GM19328 (cell line): ENCODE measurements around the gene OGG1.

ENCODE experiments used
- ATAC-seq: cut with Tn5 transposase; IDR thresholded peaks from one replicate; pipeline ENCODE4 v1.9.1; 2021; ENCODE audit warnings: mild to moderate bottlenecking, moderate library complexity; ENCODE audit not compliant: unreplicated experiment

The OGG1 gene

GRCh38 chr3:9781978-9782603 lies 32.3 kb downstream of the OGG1 start:
- no peak for ATAC-seq

- ATAC-seq = no peak
Observed at GRCh38 chr3:9782770-9783169, 33.0 kb downstream of the OGG1 start.

GRCh38 chr3:9783954-9784353 lies 34.2 kb downstream of the OGG1 start:
- no peak for ATAC-seq

GRCh38 chr3:9784965-9785364 lies 35.2 kb downstream of the OGG1 start:
- ATAC-seq = no peak

- no peak for ATAC-seq
Observed at GRCh38 chr3:9785602-9786001, 35.9 kb downstream of the OGG1 start.

GRCh38 chr3:9786209-9786739 lies 36.5 kb downstream of the OGG1 start:
- ATAC-seq = no peak

GRCh38 chr3:9786825-9787669 lies 37.3 kb downstream of the OGG1 start:
- no peak for ATAC-seq

- ATAC-seq = no peak
Observed at GRCh38 chr3:9787714-9788113, 38.0 kb downstream of the OGG1 start.

GRCh38 chr3:9791127-9791526 lies 41.4 kb downstream of the OGG1 start:
- ATAC-seq = no peak

- no peak for ATAC-seq
Observed at GRCh38 chr3:9791790-9792404, 42.1 kb downstream of the OGG1 start.

GRCh38 chr3:9792405-9793160 lies 42.8 kb downstream of the OGG1 start, which contains the start of the genes ARPC4 and TADA3:
ARPC4 (plus strand) TSS chr3:9793082; CDS start chr3:9793122, 40 bp downstream.
TADA3 (minus strand) TSS chr3:9792473; CDS start chr3:9791466, 1,007 bp downstream.
- peak; percentile 69 for ATAC-seq

GRCh38 chr3:9793161-9793781 lies 43.5 kb downstream of the OGG1 start:
- ATAC-seq = no peak

GRCh38 chr3:9794400-9794799 lies 44.6 kb downstream of the OGG1 start:
- no peak for ATAC-seq

GRCh38 chr3:9795207-9795606 lies 45.5 kb downstream of the OGG1 start:
- ATAC-seq = no peak

GRCh38 chr3:9797196-9797945 lies 47.6 kb downstream of the OGG1 start:
- ATAC-seq = no peak

GRCh38 chr3:9800529-9800928 lies 50.8 kb downstream of the OGG1 start:
- ATAC-seq = no peak

- no peak for ATAC-seq
Observed at GRCh38 chr3:9803494-9803893, 53.7 kb downstream of the OGG1 start.

- ATAC-seq = no peak
Observed at GRCh38 chr3:9804996-9805395, 55.2 kb downstream of the OGG1 start.

GRCh38 chr3:9806137-9806536 lies 56.4 kb downstream of the OGG1 start:
- no peak for ATAC-seq
